Esophagus muscularis mucosa (tissue), 4 donors: ENCODE measurements around the gene NOX5. TPM values are rescaled to one million over a fixed set of nuclear protein-coding genes. Genes with fewer than 3 reads are reported as not detected.

Source experiments
- DNase-seq: peaks from one replicate; pipeline ENCODE4 v3.0.0-alpha.2; 2017; ENCODE audit errors: extremely low spot score
- H3K27ac ChIP-seq, 4 donors: fragments of 200-600 bp; sonication (generic); replicated peaks in 1 of 4; 1 replicate in 3 of 4; 2 replicates in 1 of 4; pipeline ENCODE4 v1.5.1; 2016 to 2019; ENCODE audit warnings: mild to moderate bottlenecking in 1 of 4
- H3K27me3 ChIP-seq, 4 donors: fragments of 200-600 bp; sonication (generic); one replicate each; pipeline versions ENCODE4 v1.5.1 to v1.6.0; 2016 to 2019
- H3K36me3 ChIP-seq, 4 donors: fragments of 200-600 bp; sonication (generic); one replicate each; pipeline ENCODE4 v1.5.1; 2016 to 2019
- H3K4me1 ChIP-seq, 4 donors: fragments of 200-600 bp; sonication (generic); one replicate each; pipeline ENCODE4 v1.5.1; 2016 to 2019
- H3K4me3 ChIP-seq, 4 donors: fragments of 200-600 bp; sonication (generic); 1 replicate in 2 of 4; 2 replicates in 2 of 4; pipeline ENCODE4 v1.5.1; 2016 to 2019; ENCODE audit warnings: mild to moderate bottlenecking in 4 of 4, moderate library complexity in 1 of 4
- H3K9me3 ChIP-seq, 4 donors: fragments of 200-600 bp; sonication (generic); 1 replicate in 3 of 4; 2 replicates in 1 of 4; pipeline ENCODE4 v1.5.1; 2016 to 2019
- EP300 ChIP-seq: sonication (generic); formaldehyde crosslinking; IDR thresholded peaks from one replicate; pipeline ENCODE4 v1.6.1; 2017; ENCODE audit warnings: antibody characterized with exemption
- POLR2A ChIP-seq: fragments of 450-650 bp; IDR thresholded peaks from one replicate; pipeline ENCODE4 v1.6.1; 2017; ENCODE audit warnings: antibody characterized with exemption, moderate library complexity, mild to moderate bottlenecking, low read depth
- POLR2AphosphoS5 ChIP-seq, 2 donors: sonication (generic); formaldehyde crosslinking; IDR thresholded peaks; one replicate each; pipeline ENCODE4 v1.6.1; 2017; ENCODE audit warnings: antibody characterized with exemption in 2 of 2
- WGBS: methylation state at CpG from one replicate; pipeline ENCODE4 v1.1.5; 2018; 5-methylcytosine and 5-hydroxymethylcytosine counted together
- intact Hi-C: fragments of 100-400 bp; cut with DNase I; formaldehyde crosslinking; loops from one replicate; pipeline ENCODE4 v1.15.1; 2023
- total RNA-seq, 4 donors: library from RNA; depleted of rRNA; stranded (reverse); fragments of >200 nt; gene quantifications; one replicate each; pipeline versions ENCODE4 v1.1.0 to v1.2.1, GENCODE V29; 2016
- TF ChIP-seq, protein P1 (sequence below), 3 experiments: fragments of 200-600 bp in 2 of 3; fragments of 450-650 bp in 1 of 3; sonication (generic) in 2 of 3; IDR thresholded peaks; one replicate each; pipeline ENCODE4 v1.5.1; 2017 to 2019; ENCODE audit warnings: antibody characterized with exemption in 3 of 3, mild to moderate bottlenecking in 2 of 3, moderate library complexity in 1 of 3

The NOX5 gene
- total RNA-seq, 4 donors from 2014 or later, result under 0.01 to 0.66 (median 0.34) TPM

DNA sequence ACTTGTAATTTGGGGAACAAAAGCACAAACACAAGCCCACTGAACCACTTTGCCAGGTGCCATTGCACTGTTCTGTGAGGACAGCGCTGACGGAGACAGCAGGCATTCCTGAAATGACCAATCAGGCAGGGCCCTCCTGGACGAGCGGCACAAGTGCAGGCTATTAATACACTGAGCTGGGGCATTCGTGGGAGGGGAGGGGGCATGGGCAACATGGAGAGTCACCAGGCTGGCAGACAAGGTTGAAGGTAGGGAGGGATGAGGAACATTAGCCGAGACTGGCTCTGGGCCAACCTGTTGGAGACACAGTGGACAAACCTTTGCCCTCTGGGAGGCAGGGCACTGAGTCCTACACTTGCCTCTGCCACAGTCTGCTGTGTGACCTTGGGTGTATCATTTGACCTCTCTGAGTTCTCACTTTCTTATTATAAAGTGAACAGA, 45.6 kb downstream of the NOX5 start:
- DNase-seq, result no peak

DNA sequence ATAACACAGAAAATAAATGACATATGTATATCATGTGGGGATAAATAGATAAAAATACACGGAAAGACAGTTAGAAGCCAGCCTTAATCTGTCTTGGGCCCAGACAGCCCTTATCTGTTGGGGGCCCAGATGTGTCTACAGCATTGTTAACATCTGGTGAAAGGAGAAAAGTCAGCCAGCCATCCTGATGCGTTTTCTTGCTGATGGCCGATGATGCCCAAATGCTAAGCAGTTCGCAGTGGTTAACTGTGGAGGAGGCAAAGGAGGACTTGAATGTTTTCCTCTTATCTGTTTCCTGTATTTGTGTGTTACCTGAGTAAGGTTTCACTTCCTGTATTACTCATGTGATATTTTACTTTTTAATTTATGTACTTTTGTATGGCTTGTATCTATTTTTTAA, 46.2 kb downstream of the NOX5 start:
- H3K27ac ChIP-seq, result no peak overlapping the region
- H3K27me3 ChIP-seq, result peaks cover 0 to 20% (median 0%) of the 10 kb centered on the region in 4 donors
- peaks cover 7 to 11% (median 9%) of the 10 kb centered on the region in 4 donors for H3K4me1 ChIP-seq
- no peaks in the 10 kb centered on the region for H3K36me3 ChIP-seq
- no peaks in the 10 kb centered on the region for H3K9me3 ChIP-seq
- DNase-seq, result no peak
- intact Hi-C loops, result loop anchor here (1.0 kb wide), 1 partner anchor 335 kb away; no protein-coding TSS in a partner anchor
- H3K4me3 ChIP-seq, result no peak overlapping the region
- TF ChIP-seq POLR2AphosphoS5 (IDR thresholded peaks at IDR 0.05), result no peak
- TF ChIP-seq POLR2A, result no peak
- no peak for TF ChIP-seq EP300
- TF ChIP-seq, protein P1, sequence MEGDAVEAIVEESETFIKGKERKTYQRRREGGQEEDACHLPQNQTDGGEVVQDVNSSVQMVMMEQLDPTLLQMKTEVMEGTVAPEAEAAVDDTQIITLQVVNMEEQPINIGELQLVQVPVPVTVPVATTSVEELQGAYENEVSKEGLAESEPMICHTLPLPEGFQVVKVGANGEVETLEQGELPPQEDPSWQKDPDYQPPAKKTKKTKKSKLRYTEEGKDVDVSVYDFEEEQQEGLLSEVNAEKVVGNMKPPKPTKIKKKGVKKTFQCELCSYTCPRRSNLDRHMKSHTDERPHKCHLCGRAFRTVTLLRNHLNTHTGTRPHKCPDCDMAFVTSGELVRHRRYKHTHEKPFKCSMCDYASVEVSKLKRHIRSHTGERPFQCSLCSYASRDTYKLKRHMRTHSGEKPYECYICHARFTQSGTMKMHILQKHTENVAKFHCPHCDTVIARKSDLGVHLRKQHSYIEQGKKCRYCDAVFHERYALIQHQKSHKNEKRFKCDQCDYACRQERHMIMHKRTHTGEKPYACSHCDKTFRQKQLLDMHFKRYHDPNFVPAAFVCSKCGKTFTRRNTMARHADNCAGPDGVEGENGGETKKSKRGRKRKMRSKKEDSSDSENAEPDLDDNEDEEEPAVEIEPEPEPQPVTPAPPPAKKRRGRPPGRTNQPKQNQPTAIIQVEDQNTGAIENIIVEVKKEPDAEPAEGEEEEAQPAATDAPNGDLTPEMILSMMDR (IDR thresholded peaks at IDR 0.05), result no peak
- 80% methylated on average over 4 of the region's 4 CpGs for WGBS

More for the DNA sequence above, 45.6 kb downstream of the NOX5 start:
- no peak overlapping the region for H3K4me3 ChIP-seq
- no peak overlapping the region for H3K27ac ChIP-seq
- H3K27me3 ChIP-seq, result peaks cover 0 to 25% (median 0%) of the 10 kb centered on the region in 4 donors
- peaks cover 7 to 11% (median 9%) of the 10 kb centered on the region in 4 donors for H3K4me1 ChIP-seq
- WGBS, result 86% methylated on average over 5 of the region's 6 CpGs
- H3K9me3 ChIP-seq, result no peaks in the 10 kb centered on the region
- intact Hi-C loops, result loop anchor here (1.0 kb wide), 1 partner anchor 335 kb away; no protein-coding TSS in a partner anchor
- no peaks in the 10 kb centered on the region for H3K36me3 ChIP-seq
- TF ChIP-seq POLR2AphosphoS5 (IDR thresholded peaks at IDR 0.05) (no peak), EP300 (no peak), POLR2A (no peak)
- TF ChIP-seq, protein P1 (IDR thresholded peaks at IDR 0.05), result no peak

DNA sequence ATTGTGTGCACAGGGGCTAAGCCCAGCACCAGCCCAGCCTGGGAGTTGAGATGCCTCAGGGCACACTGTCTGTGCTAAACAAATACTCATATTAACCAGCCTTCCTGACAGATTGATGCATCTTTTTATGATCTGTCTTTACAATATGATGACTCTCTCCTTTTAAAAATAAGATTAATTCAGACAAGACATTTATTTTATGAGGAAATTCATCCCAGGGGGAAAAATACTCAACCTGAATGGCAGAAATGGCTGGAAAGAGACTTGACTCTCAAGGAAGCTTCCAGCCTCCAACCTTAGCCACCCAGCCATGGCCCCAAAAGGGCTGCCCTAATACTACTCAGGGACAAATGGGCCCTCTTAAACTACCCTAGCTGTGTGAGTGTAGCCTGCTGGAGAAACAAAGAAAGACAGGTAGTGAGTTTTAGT, 46.9 kb downstream of the NOX5 start:
- no peak for DNase-seq
- intact Hi-C loops, result no loop called here
- Histone ChIP-seq H3K4me3 (no peak overlapping the region), H3K36me3 (no peaks in the 10 kb centered on the region), H3K27ac (no peak overlapping the region), H3K27me3 (peaks cover 0 to 16% (median 0%) of the 10 kb centered on the region in 4 donors), H3K4me1 (peaks cover 7 to 11% (median 9%) of the 10 kb centered on the region in 4 donors), H3K9me3 (no peaks in the 10 kb centered on the region)
- no peak for TF ChIP-seq EP300
- TF ChIP-seq, protein P1 (IDR thresholded peaks at IDR 0.05), result no peak
- TF ChIP-seq POLR2AphosphoS5 (IDR thresholded peaks at IDR 0.05), result no peak
- TF ChIP-seq POLR2A, result no peak

DNA sequence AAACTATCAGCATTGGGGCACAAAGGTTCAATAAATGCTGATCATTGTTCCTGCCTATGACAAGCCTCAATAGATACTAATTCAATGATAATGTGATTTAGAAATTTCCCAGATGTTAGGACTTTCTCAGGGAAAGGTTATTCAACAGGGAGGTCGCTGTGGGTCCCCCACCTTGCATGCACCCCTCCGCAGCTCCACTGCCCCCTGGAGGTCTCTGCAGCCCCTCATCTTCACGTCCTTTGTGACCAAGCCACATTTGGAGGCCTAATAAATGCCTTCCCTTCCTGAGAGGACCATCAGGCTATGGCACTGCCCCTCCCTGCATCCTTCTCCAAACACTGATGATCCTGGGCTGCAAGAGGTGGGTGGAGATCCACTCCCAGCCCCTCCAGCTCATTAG, 50.2 kb downstream of the NOX5 start:
- H3K4me1 ChIP-seq, result peaks cover 0 to 2% (median 0%) of the 10 kb centered on the region in 4 donors
- no peaks in the 10 kb centered on the region for H3K9me3 ChIP-seq
- no peaks in the 10 kb centered on the region for H3K27me3 ChIP-seq
- H3K4me3 ChIP-seq, result no peak overlapping the region
- intact Hi-C loops, result no loop called here
- DNase-seq, result no peak
- 62% methylated on average over 3 of the region's 3 CpGs for WGBS
- TF ChIP-seq POLR2A (no peak), EP300 (no peak), POLR2AphosphoS5 (IDR thresholded peaks at IDR 0.05) (no peak)
- TF ChIP-seq, protein P1 (IDR thresholded peaks at IDR 0.05), result no peak
- no peak overlapping the region for H3K27ac ChIP-seq
- no peaks in the 10 kb centered on the region for H3K36me3 ChIP-seq
